HG02759 (cell line): Measurements from ENCODE around the gene FRMD3.
A peak's percentile ranks its signal among the peaks of the same experiment; 100 is the strongest.

Experiments used
- ATAC-seq: cut with Tn5 transposase; IDR thresholded peaks from one replicate; pipeline ENCODE4 v1.9.1; 2021; ENCODE audit warnings: mild to moderate bottlenecking, moderate library complexity; ENCODE audit not compliant: unreplicated experiment

Gene FRMD3

GRCh38 chr9:83538172-83538889 is at the start of gene FRMD3:
Gene FRMD3, minus strand, starts transcription at chr9:83538401. Its CDS starts 170 bp downstream, at chr9:83538231.
- peak; percentile 73 for ATAC-seq

GRCh38 chr9:83584995-83585394 is 46.8 kb upstream of the FRMD3 start:
- no peak for ATAC-seq

GRCh38 chr9:83583151-83584014 is 45.2 kb upstream of the FRMD3 start:
- peak; percentile 69 for ATAC-seq

- no peak for ATAC-seq
These were observed 43.8 kb upstream of the FRMD3 start for GRCh38 chr9:83582029-83582428.

- ATAC-seq = no peak
These were observed 36.3 kb upstream of the FRMD3 start for GRCh38 chr9:83574482-83574881.

- no peak for ATAC-seq
These were observed 34.3 kb upstream of the FRMD3 start for GRCh38 chr9:83572524-83572923.

GRCh38 chr9:83570359-83570758 is 32.2 kb upstream of the FRMD3 start:
- no peak for ATAC-seq

GRCh38 chr9:83569326-83569725 is 31.1 kb upstream of the FRMD3 start:
- ATAC-seq = no peak

GRCh38 chr9:83563360-83563759 is 25.2 kb upstream of the FRMD3 start:
- no peak for ATAC-seq

- no peak for ATAC-seq
These were observed 22.1 kb upstream of the FRMD3 start for GRCh38 chr9:83560169-83560826.

- ATAC-seq = no peak
These were observed 19.6 kb upstream of the FRMD3 start for GRCh38 chr9:83557771-83558170.

- ATAC-seq = no peak
These were observed 19.1 kb upstream of the FRMD3 start for GRCh38 chr9:83557317-83557716.

- ATAC-seq = no peak
These were observed 16.1 kb upstream of the FRMD3 start for GRCh38 chr9:83554278-83554677.

- ATAC-seq = peak; percentile 94
These were observed 5.9 kb upstream of the FRMD3 start for GRCh38 chr9:83544002-83544698.

GRCh38 chr9:83538890-83539238 is 663 bp upstream of the FRMD3 start:
- ATAC-seq = no peak

GRCh38 chr9:83537331-83538171 is 650 bp downstream of the FRMD3 start:
- ATAC-seq = no peak

- ATAC-seq = no peak
These were observed 1.9 kb downstream of the FRMD3 start for GRCh38 chr9:83536332-83536731.

GRCh38 chr9:83535736-83536135 is 2.5 kb downstream of the FRMD3 start:
- no peak for ATAC-seq

- ATAC-seq = no peak
These were observed 4.9 kb downstream of the FRMD3 start for GRCh38 chr9:83533296-83533695.

GRCh38 chr9:83526901-83527300 is 11.3 kb downstream of the FRMD3 start:
- ATAC-seq = no peak
